GM12878 (cell line): ENCODE results near the gene NOD2. TPM values are rescaled to one million over a fixed set of nuclear protein-coding genes. Genes with fewer than 3 reads are reported as not detected.
A peak's percentile ranks its signal among the peaks of the same experiment; 100 is the strongest.

Experiments
- ATAC-seq: fragments of 200-7000 bp; cut with Tn5 transposase; 3 replicates; pipeline ENCODE4 v1.9.1; 2020; ENCODE audit warnings: mild to moderate bottlenecking, moderate library complexity
- BruUV-seq: library from RNA; stranded (reverse); fragments of 400-500 nt; replicated peaks from 2 replicates; lab custom pipeline; 2021; lab: Mats Ljungman, UMichigan
- CTCF ChIA-PET: fragments of 300-600 bp; sonication (Branson Sonifier 250); formaldehyde crosslinking; extraction: SDS; loops from one replicate; lab custom pipeline; 2021; ENCODE audit warnings: inconsistent platforms; lab: Yijun Ruan, JAX
- POLR2A ChIA-PET: fragments of 350-600 bp; formaldehyde crosslinking; extraction: SDS; loops from one replicate; lab custom pipeline; 2021; ENCODE audit warnings: inconsistent platforms; lab: Charles Lee
- RAD21 ChIA-PET: fragments of 300-600 bp; sonication (Branson Sonifier 250); formaldehyde crosslinking; loops from one replicate; lab custom pipeline; 2023; ENCODE audit warnings: antibody characterized with exemption; ENCODE audit not compliant: unreplicated experiment; lab: Charles Lee
- SMC1A ChIA-PET: fragments of 300-600 bp; sonication (Branson Sonifier 250); formaldehyde crosslinking; loops from one replicate; lab custom pipeline; 2023; ENCODE audit not compliant: unreplicated experiment, uncharacterized antibody; lab: Charles Lee
- DNase-seq: peaks from one replicate; pipeline ENCODE4 v3.0.0-alpha.2; 2011; ENCODE audit warnings: low read depth, low spot score
- FAIRE-seq: peaks from 3 replicates; lab custom pipeline; 2011; peaks lifted over from hg19 to GRCh38; lab: Jason Lieb, UNC
- H2AFZ ChIP-seq: 2 replicates; pipeline ENCODE4 v1.6.0; 2011; ENCODE audit warnings: low read depth, low read length, control low read depth; ENCODE audit not compliant: control insufficient read depth
- H3K27ac ChIP-seq: 2 replicates; pipeline ENCODE4 v1.5.1; 2011; ENCODE audit warnings: control low read depth; ENCODE audit not compliant: control insufficient read depth, insufficient read depth
- H3K27me3 ChIP-seq, 2 experiments: replicated peaks in 1 of 2; 2 replicates each; pipeline versions ENCODE4 v1.6.0 to v1.6.1; 2011; ENCODE audit warnings: low read length in 1 of 2; ENCODE audit not compliant: control insufficient read depth in 2 of 2, insufficient read depth in 2 of 2
- H3K36me3 ChIP-seq, 2 experiments: 2 replicates each; pipeline ENCODE4 v1.5.1; 2011; ENCODE audit warnings: low read length in 1 of 2; ENCODE audit not compliant: control insufficient read depth in 2 of 2, insufficient read depth in 2 of 2
- H3K4me1 ChIP-seq: 2 replicates; pipeline ENCODE4 v1.6.1; 2011; ENCODE audit warnings: mild to moderate bottlenecking, low read length, moderate library complexity, mixed read lengths; ENCODE audit not compliant: control insufficient read depth, insufficient read depth
- H3K4me2 ChIP-seq: 2 replicates; pipeline ENCODE4 v1.6.0; 2011; ENCODE audit warnings: control low read depth; ENCODE audit not compliant: control insufficient read depth, insufficient read depth
- H3K4me3 ChIP-seq: fragments of 200-600 bp; sonication (generic); 2 replicates; pipeline ENCODE4 v1.5.1; 2016
- H3K79me2 ChIP-seq: 2 replicates; pipeline ENCODE4 v1.6.0; 2011; ENCODE audit warnings: low read length; ENCODE audit not compliant: control insufficient read depth, insufficient read depth
- H3K9ac ChIP-seq: 2 replicates; pipeline ENCODE4 v1.8.0; 2011; ENCODE audit warnings: low read length, control low read depth, mixed read lengths; ENCODE audit not compliant: control insufficient read depth, insufficient read depth
- H3K9me3 ChIP-seq: replicated peaks from 3 replicates; pipeline ENCODE4 v1.5.1; 2011; ENCODE audit warnings: mild to moderate bottlenecking, low read length; ENCODE audit not compliant: control insufficient read depth, insufficient read depth
- H4K20me1 ChIP-seq: 2 replicates; pipeline ENCODE4 v1.6.0; 2011; ENCODE audit not compliant: control insufficient read depth, insufficient read depth
- GABPA ChIP-seq: IDR thresholded peaks from 2 replicates; pipeline ENCODE4 v1.6.1; 2014; ENCODE audit warnings: antibody characterized with exemption, low read depth, mild to moderate bottlenecking, inconsistent platforms
- POLR2A ChIP-seq: IDR thresholded peaks from 2 replicates; pipeline ENCODE4 v1.6.1; 2011; ENCODE audit warnings: low read depth, mild to moderate bottlenecking, low read length
- POLR2AphosphoS2 ChIP-seq: IDR thresholded peaks from 2 replicates; pipeline ENCODE4 v1.6.1; 2011; ENCODE audit warnings: low read depth, mild to moderate bottlenecking, low read length, improper control_type of control experiment, moderate library complexity
- POLR2AphosphoS5 ChIP-seq: IDR thresholded peaks from 2 replicates; pipeline ENCODE4 v1.6.1; 2011; ENCODE audit warnings: mild to moderate bottlenecking, low read length, inconsistent platforms
- POU2F2 ChIP-seq: IDR thresholded peaks from 3 replicates; pipeline ENCODE4 v1.6.1; 2011; ENCODE audit warnings: low read depth, mild to moderate bottlenecking, low read length, borderline replicate concordance
- SPI1 ChIP-seq: IDR thresholded peaks from 2 replicates; pipeline ENCODE4 v1.6.1; 2011; ENCODE audit warnings: low read depth, mild to moderate bottlenecking, low read length, moderate library complexity, borderline replicate concordance; ENCODE audit not compliant: insufficient read depth
- TARDBP ChIP-seq: IDR thresholded peaks from 2 replicates; pipeline ENCODE4 v1.6.1; 2016; ENCODE audit warnings: borderline replicate concordance
- ZSCAN29 ChIP-seq: fragments of 450-650 bp; IDR thresholded peaks from 2 replicates; pipeline ENCODE4 v1.6.1; 2017; ENCODE audit warnings: mild to moderate bottlenecking, moderate library complexity
- WGBS: methylation state at CpG from one replicate; pipeline ENCODE4 v1.1.6; 2016; ENCODE audit warnings: low lambda C conversion rate; ENCODE audit not compliant: insufficient replicate concordance, insufficient coverage; ENCODE audit errors: missing lambda C conversion rate; 5-methylcytosine and 5-hydroxymethylcytosine counted together
- in situ Hi-C: fragments of 300-500 bp; cut with MboI; formaldehyde crosslinking; loops from 9 replicates; pipeline ENCODE4 v1.14.3; 2018; ENCODE audit warnings: mixed read lengths
- intact Hi-C: fragments of 100-400 bp; cut with micrococcal nuclease; formaldehyde crosslinking; loops from one replicate; pipeline ENCODE4 v1.14.2; 2022; ENCODE audit not compliant: unreplicated experiment
- polyA plus RNA-seq, 11 experiments: library from polyadenylated mRNA; depleted of rRNA in 4 of 11; unstranded in 6 of 11; stranded (reverse) in 5 of 11; fragments of >200 nt; fragmentation: Nextera tagmentation in 4 of 11; fragmentation: Illumina TruSeq in 1 of 11; extraction: Ambion mirVana in 4 of 11; extraction: Trizol in 1 of 11; gene quantifications; 1 replicate in 1 of 11; 2 replicates in 10 of 11; pipeline versions ENCODE4 v1.2.1 to v1.2.3, GENCODE V29; 2011 to 2016; ENCODE audit warnings: inconsistent platforms in 2 of 11, missing spikeins in 2 of 11, low read depth in 1 of 11
- total RNA-seq, 4 experiments: library from RNA; depleted of rRNA in 3 of 4; stranded (reverse); fragments of >200 nt in 3 of 4; fragmentation: Illumina TruSeq in 1 of 4; extraction: Trizol in 1 of 4; gene quantifications; 2 replicates each; pipeline versions ENCODE4 v1.2.1 to v1.2.3, GENCODE V29; 2013 to 2021
- TF ChIP-seq, protein P1 (sequence below): fragments of 450-650 bp; IDR thresholded peaks from 2 replicates; pipeline ENCODE4 v1.6.1; 2016; ENCODE audit warnings: mild to moderate bottlenecking

NOD2 gene
- total and polyA plus RNA-seq, 10 of the 15 experiments (the other 5 are each of a cell fraction or from before 2014, with no cell fraction given), result 1.0 to 18.6 (median 6.7) TPM

DNA sequence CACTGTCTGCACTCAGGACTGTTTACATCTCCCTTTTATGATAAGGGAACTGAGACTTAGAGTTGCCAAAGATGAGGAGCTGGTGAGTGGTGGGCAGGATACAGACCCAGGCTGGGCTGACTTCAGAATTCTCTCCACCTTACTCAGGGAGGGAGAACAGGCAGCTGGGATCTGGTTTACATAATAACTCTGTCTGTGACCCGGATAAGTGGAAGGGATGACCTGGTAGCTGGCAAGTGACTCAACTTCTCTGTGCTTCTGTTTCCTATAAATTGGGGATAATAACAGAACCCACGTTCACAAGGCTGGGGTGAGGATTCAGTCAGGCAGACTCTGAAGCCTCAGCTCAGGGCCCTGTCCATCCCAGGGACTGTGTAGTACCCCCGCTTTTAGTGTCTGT, 14.9 kb upstream of the NOD2 start:
- Histone ChIP-seq H3K4me1 (peaks cover 24% of the 10 kb centered on the region), H3K9me3 (peaks cover 4% of the 10 kb centered on the region; the same call in 2 of the 3 replicates), H3K9ac (no peak overlapping the region), H3K27ac (no peak overlapping the region), H2AFZ (no peak overlapping the region), H3K27me3 (no peaks in the 10 kb centered on the region), H3K79me2 (peaks cover 43% of the 10 kb centered on the region), H3K36me3 (peaks cover 8 to 17% of the 10 kb centered on the region in 2 experiments), H3K4me3 (peak overlapping the region; percentile 72; the same call in 1 of the 2 replicates), H4K20me1 (no peaks in the 10 kb centered on the region), H3K4me2 (peak overlapping the region; percentile 38)
- no TSS peak for BruUV-seq
- CTCF ChIA-PET, result interaction anchor here (1.0 to 20.9 kb wide), 17 partner anchors 9 to 406 kb away, joined by 3 to 636 read pairs (median 4); partner anchors contain the start of gene CYLD
- intact Hi-C loops (no loop called here), in situ Hi-C loops (no loop called here)
- no peak for TF ChIP-seq POLR2AphosphoS2
- peak; percentile 40; the same call in 1 of the 2 replicates for TF ChIP-seq SPI1
- FAIRE-seq, result no peak
- RAD21 ChIA-PET, result interaction anchor here (0.9 to 29.0 kb wide), 7 partner anchors 11 to 404 kb away, joined by 3 to 578 read pairs (median 6); partner anchors contain the start of gene CYLD
- DNase-seq, result no peak
- whole genome bisulfite sequencing, result 80% methylated on average over 3 of the region's 3 CpGs
- no peak for ATAC-seq
- SMC1A ChIA-PET, result interaction anchor here (0.8 to 24.8 kb wide), 13 partner anchors 9 to 610 kb away, joined by 3 to 600 read pairs (median 5); partner anchors contain the start of genes CYLD and NOD2
- POLR2A ChIA-PET, result interaction anchor here (1.4 to 5.2 kb wide), 5 partner anchors 18 to 66 kb away, joined by 4 to 42 read pairs (median 6); partner anchors contain the start of gene CYLD

DNA sequence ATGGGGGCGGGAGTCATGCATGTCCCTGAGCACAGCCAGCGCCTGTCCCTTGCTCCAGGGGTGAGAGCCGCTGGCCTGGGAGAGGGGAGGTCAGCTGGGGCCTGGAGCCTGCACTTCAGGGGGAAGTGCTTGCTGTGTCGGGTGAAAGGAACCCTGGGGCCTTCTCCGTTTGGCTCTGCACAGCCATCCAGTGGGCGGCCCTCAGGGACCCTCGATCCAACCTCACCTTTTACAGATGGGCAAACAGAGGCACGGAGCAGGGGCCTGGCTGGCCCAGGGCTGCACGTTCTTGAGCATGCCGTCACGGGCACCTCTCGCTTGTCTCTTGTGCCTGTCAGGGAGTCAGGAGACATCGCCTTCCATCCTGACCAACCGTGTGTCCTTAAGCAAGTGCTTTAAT, 14.1 kb upstream of the NOD2 start:
- H2AFZ ChIP-seq, result no peak overlapping the region
- intact Hi-C loops, result no loop called here
- in situ Hi-C loops, result no loop called here
- 92% methylated on average over 14 of the region's 14 CpGs for WGBS
- H3K36me3 ChIP-seq, result peaks cover 4 to 17% of the 10 kb centered on the region in 2 experiments; a peak in 3 of 4 replicates
- no peak overlapping the region for H3K9ac ChIP-seq
- peaks cover 32% of the 10 kb centered on the region for H3K4me1 ChIP-seq
- peaks cover 43% of the 10 kb centered on the region for H3K79me2 ChIP-seq
- RAD21 ChIA-PET, result interaction anchor here (0.9 to 29.0 kb wide), 7 partner anchors 11 to 405 kb away, joined by 3 to 578 read pairs (median 5); partner anchors contain the start of gene CYLD
- peak overlapping the region; percentile 88 for H3K4me2 ChIP-seq
- no peak for FAIRE-seq
- no peaks in the 10 kb centered on the region for H3K27me3 ChIP-seq
- CTCF ChIA-PET, result interaction anchor here (0.8 to 20.9 kb wide), 16 partner anchors 12 to 558 kb away, joined by 3 to 636 read pairs (median 4); partner anchors contain the start of gene CYLD
- no TSS peak for BruUV-seq
- no peak overlapping the region for H3K27ac ChIP-seq
- SMC1A ChIA-PET, result interaction anchor here (1.0 to 24.8 kb wide), 9 partner anchors 8 to 611 kb away, joined by 3 to 600 read pairs (median 6); partner anchors contain the start of genes CYLD and NOD2
- DNase-seq, result no peak
- no peak for TF ChIP-seq POLR2AphosphoS5
- TF ChIP-seq POLR2A, result 0 out of 2 replicates have a peak, but pooled peaks have one; percentile 22
- no peak for TF ChIP-seq GABPA
- no peak for TF ChIP-seq TARDBP
- TF ChIP-seq, protein P1, sequence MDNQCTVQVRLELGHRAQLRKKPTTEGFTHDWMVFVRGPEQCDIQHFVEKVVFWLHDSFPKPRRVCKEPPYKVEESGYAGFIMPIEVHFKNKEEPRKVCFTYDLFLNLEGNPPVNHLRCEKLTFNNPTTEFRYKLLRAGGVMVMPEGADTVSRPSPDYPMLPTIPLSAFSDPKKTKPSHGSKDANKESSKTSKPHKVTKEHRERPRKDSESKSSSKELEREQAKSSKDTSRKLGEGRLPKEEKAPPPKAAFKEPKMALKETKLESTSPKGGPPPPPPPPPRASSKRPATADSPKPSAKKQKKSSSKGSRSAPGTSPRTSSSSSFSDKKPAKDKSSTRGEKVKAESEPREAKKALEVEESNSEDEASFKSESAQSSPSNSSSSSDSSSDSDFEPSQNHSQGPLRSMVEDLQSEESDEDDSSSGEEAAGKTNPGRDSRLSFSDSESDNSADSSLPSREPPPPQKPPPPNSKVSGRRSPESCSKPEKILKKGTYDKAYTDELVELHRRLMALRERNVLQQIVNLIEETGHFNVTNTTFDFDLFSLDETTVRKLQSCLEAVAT, result peak; percentile 79
- TF ChIP-seq POU2F2, result no peak
- no peak for TF ChIP-seq ZSCAN29
- peak overlapping the region; percentile 72; the same call in 1 of the 2 replicates for H3K4me3 ChIP-seq
- no peaks in the 10 kb centered on the region for H4K20me1 ChIP-seq
- H3K9me3 ChIP-seq, result no peaks in the 10 kb centered on the region; the same call in 1 of the 3 replicates
- ATAC-seq, result no peak
- POLR2A ChIA-PET, result interaction anchor here (1.4 to 5.2 kb wide), 5 partner anchors 17 to 67 kb away, joined by 4 to 42 read pairs (median 25); partner anchors contain the start of gene CYLD
